DMS114 treated with DMSO at 0.1 percent for 48 hours (cell line): ENCODE measurements around the gene HTR3E.
"Not testable (repeated sequence)": the region's sequence is repeated elsewhere in the genome, so short reads cannot be mapped to it uniquely, and the experiment has no call there.

ENCODE experiments used
- DNase-seq: peaks from one replicate; lab custom pipeline; 2025; ENCODE audit not compliant: unreplicated experiment; lab: John Stamatoyannopoulos, UW

HTR3E gene

DNA sequence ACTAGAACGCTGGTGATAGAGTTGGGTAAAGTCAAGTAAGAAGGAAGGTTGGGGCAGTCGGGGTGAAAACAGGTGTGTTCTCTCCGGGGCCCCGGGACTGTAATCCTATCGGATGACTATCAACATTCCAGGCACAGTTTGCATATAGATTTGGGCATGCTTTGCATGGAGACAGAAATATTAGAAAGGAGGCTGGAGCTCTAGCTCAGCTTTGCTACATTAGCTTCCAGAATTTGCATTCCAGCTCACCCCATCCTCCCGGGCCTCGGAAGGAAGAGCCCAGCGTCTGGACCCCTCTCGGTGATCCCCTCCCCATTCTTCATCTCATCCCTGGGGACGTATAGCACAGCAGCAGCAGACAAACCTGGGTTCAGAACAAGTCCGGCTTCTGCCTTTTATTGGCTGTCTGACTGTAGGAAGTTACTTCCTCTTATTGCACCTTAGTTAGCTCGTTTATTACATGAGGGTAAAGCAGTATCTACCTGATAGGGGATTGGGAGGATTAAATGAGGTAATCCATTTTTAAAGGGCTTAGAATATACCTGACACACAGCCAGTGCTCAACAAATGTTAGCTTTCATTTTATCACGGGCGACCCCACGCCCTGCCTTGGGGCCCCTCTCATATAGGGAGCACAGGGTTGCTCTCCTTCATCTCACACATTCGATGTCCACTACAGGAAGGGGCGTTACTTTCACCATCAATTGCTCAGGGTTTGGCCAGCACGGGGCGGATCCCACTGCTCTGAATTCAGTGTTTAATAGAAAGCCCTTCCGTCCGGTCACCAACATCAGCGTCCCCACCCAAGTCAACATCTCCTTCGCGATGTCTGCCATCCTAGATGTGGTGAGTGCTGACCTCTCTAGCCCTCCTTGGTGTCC is 3.2 kb downstream of the HTR3E start:
- no peak for DNase-seq

DNA sequence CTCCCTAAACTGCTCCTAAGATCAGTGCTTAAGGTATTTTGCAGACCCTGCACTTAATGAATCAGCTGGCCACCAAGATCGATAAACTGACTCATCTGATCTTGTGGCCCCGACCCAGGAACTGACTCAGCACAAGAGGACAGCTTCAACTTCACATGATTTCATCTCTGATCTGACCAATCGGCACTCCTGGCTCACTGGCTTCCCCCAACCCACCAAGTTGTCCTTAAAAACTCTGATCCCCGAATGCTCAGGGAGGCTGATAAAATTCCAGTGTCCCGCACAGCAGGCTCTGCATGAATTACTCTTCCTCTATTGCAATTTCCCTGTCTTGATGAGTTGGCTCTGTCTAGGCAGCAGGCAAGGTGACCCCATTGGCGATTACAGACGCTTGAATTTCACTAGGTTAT is 13.5 kb downstream of the HTR3E start:
- DNase-seq: no peak

GRCh38 chr3:184116017-184116416 is 19.2 kb downstream of the HTR3E start:
- no peak for DNase-seq

DNA sequence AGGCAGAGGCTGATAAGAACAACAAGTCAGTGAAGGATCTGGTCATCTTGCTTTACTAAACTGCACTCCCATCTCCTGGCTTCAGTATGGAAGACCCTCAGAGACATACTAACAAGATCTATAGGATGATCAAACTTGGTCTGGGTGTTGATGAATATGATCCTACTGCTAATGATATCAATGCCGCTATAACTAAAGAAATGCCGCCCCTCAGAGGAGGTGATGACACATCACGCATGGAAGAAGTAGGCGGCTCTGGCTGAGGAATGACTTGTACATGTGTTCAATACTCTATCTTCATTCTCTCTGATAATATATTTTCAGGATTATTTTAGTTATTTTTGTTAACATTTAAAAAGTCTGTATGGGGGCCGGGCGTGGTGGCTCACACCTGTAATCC is 20.8 kb downstream of the HTR3E start:
- no peak for DNase-seq

- DNase-seq: not testable (repeated sequence)
Observed at GRCh38 chr3:184121031-184121430, 24.2 kb downstream of the HTR3E start.

- no peak for DNase-seq
Observed at GRCh38 chr3:184126006-184126405, 29.1 kb downstream of the HTR3E start.

- DNase-seq: no peak
Observed at GRCh38 chr3:184129012-184129411, 32.1 kb downstream of the HTR3E start.

DNA sequence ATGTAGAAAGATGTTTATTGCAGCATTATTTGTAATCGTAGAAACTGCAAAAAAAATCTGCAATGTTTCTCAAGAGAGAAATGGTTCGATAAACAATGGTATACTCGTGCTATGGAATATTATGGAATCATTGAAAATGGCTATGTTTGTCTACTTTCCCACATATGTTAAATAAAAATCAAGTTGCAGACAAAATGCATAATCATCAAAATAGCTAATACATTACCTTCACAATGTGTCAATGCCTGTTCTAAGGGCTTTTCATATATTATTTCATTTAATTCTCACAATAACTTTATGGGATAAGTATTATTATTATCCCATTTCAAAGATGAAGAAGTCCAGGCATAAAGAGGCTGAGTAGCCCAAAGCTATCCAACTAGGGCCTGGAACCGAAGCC is 36.1 kb downstream of the HTR3E start:
- DNase-seq: no peak

- peak; percentile 70 for DNase-seq
Observed at GRCh38 chr3:184133840-184134745, 37.2 kb downstream of the HTR3E start.

GRCh38 chr3:184134746-184135148 is 37.9 kb downstream of the HTR3E start:
- DNase-seq: no peak

- peak; percentile 86 for DNase-seq
Observed at GRCh38 chr3:184135149-184135910, 38.5 kb downstream of the HTR3E start, which contains the start of gene EIF2B5. TSS of gene EIF2B5 (plus strand) at chr3:184135358. CDS start at chr3:184135386, 28 bp downstream.

DNA sequence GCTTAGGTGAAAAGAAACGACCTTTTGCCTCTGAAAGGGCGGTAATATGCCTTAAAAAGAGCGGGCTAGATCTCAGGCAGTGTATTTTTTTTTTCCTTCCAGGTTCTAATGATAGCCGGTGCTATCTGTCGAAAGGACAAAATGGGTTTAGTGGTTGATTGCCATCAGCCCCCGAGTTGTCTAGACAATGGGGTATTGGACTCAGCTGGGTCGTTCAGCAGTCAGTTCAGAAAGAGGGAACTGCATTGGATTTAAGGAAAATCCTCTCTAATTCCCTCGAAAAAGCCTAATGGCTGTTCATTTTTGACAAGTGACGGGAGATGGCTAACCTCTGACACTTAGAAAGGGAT is 39.0 kb downstream of the HTR3E start:
- DNase-seq: no peak

DNA sequence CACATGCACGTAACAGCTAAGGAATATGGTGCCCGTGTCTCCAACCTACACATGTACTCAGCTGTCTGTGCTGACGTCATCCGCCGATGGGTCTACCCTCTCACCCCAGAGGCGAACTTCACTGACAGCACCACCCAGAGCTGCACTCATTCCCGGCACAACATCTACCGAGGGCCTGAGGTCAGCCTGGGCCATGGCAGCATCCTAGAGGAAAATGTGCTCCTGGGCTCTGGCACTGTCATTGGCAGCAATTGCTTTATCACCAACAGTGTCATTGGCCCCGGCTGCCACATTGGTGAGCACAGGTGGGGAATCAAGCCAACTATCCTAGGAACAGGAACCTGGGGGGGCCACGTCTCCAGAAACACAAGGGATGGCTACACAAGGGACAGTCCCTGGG is 43.6 kb downstream of the HTR3E start:
- no peak for DNase-seq

DNA sequence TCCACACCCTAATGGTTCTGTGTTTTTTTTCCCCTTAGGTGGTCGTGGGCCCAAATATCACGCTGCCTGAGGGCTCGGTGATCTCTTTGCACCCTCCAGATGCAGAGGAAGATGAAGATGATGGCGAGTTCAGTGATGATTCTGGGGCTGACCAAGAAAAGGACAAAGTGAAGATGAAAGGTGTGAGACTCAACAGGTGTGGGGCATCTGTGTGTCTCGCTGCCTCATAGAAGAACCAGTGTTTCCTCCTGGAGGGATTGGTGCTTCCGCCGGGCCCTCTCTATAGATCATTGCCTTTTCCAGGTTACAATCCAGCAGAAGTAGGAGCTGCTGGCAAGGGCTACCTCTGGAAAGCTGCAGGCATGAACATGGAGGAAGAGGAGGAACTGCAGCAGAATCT is 45.3 kb downstream of the HTR3E start:
- DNase-seq: no peak

- no peak for DNase-seq
Observed at GRCh38 chr3:184143327-184143726, 46.5 kb downstream of the HTR3E start.

DNA sequence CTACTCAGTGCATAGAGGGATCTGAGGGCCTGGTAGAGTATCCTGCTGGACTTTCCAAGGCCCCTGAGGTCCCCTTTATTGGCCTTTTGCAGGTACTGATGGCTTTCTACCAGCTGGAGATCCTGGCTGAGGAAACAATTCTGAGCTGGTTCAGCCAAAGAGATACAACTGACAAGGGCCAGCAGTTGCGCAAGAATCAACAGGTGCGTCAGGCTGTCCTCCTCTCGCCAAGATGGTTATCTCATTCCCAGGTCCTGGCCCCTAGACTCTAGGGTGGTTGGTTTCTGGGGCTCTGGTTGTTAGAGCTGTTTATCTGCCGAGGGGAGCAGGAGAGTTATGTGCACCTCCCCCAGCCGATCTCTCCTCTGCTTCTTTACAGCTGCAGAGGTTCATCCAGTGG is 47.6 kb downstream of the HTR3E start:
- no peak for DNase-seq

- no peak for DNase-seq
Observed at GRCh38 chr3:184145111-184145524, 48.3 kb downstream of the HTR3E start.

DNA sequence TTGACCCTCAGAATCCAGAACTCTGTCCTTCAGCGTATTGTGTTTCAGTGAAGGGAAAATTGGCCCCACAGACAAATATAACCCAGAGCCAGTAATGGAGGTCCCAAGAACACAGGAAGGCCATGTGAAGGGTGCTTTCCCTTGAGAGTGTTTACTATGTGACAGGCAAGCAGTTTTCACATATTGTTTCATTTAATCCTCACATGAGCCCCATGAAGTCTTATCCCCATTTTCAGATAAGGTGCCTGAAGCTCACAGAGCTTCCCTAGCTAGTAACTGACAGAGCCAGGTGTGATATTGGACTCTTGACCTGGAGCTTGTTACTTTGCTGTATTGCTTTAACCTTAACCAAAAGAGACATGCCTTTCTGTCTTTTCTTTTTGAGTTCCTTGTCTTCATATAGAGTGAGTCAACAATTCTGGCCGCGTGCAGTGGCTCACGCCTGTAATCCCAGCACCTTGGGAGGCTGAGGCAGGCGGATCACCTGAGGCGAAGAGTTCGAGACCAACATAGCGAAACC is 48.9 kb downstream of the HTR3E start:
- no peak for DNase-seq

GRCh38 chr3:184148076-184148475 is 51.2 kb downstream of the HTR3E start:
- DNase-seq: no peak

DNA sequence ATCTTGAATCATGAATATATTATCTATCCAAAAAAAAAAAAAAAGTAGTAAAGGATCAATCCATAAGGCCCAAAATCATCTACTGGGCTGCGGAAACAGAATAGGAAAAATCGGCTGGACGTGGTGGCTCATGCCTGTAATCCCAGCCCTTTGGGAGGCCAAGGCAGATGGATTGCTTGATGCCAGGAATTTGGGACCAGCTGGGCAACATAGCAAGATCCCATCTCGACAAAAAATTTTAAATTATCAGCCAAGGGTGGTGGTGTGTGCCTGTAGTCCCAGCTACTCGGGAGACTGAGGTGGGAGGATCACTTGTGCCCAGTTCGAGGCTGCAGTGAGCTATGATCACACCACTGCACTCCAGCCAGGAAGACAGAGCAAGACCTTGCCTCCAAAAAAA is 52.3 kb downstream of the HTR3E start:
- DNase-seq: no peak

GRCh38 chr3:184149770-184150169 is 52.9 kb downstream of the HTR3E start:
- DNase-seq: peak; percentile 37
